Stimulated activated CD4-positive, alpha-beta T cell treated with anti-CD3 and anti-CD28 coated beads, Interleukin-2, amount 100 ng/mL, for 4 hours (primary cell): ENCODE measurements around the gene ERCC1.
"Not testable (repeated sequence)": the region's sequence is repeated elsewhere in the genome, so short reads cannot be mapped to it uniquely, and the experiment has no call there.

ENCODE experiments used
- DNase-seq: peaks from one replicate; pipeline ENCODE4 v3.0.0-alpha.2; 2020; ENCODE audit warnings: low read depth

Gene ERCC1

GRCh38 chr19:45455707-45456499, 32.2 kb upstream of the ERCC1 start:
- no peak for DNase-seq

DNA sequence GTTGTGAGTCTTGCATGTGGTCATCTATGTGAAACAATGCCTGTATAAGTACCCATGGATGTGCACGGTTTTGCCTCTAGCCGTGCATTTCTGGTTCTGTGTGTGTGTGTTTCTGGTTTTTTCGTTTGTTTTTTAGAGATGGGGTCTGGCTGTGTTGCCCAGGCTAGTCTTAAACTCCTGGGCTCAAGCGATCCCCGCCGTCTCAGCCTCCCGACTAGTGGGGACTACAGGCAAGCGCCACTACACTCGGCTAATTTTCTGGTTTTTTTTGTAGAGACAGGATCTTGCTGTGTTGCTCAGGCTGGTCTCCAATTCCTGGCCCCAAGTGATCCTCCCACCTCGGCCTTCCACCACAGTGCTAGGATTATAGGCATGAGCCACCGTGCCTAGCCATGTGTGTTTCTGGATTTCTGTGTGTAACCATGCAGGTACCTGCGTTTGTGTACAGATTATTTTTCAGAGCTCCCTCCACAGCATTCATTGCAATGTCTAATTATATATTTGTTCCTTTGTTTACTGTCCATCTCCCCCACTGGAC, 28.2 kb upstream of the ERCC1 start:
- DNase-seq: no peak

DNA sequence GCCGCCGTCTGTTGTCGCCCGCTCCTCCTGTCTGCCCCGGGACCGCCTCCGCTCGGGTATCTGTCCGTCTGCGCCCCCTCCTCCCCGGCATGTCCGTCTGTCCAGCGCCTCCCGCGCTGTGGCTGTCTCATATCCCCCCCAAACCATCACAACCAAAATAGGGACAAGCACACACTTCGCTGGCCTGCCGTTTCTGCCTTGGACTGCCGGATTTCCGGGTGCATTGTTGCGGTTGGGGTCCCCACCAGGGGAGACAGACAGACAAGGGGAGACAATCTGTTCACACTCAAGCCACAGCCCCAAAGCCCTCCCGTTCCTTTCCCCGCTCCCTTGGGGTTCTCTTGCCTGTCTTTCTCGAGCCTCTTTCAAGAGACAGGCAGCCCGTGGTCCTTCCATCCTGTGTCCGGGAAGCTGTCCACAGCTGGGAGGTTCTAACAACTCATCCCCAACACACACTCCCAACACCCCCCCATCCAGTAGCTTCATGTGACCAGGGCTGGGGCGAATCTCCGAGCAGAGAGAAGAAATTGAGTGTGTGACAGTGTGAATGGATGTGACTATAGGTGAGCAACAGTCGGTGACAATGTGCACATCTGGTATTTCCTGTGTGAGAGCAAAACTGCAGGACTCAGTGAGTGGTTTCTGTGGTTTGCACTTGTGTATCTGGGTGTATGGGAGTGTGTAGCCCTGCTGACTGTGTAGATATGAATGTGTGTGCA, 27.6 kb upstream of the ERCC1 start:
- DNase-seq: no peak

DNA sequence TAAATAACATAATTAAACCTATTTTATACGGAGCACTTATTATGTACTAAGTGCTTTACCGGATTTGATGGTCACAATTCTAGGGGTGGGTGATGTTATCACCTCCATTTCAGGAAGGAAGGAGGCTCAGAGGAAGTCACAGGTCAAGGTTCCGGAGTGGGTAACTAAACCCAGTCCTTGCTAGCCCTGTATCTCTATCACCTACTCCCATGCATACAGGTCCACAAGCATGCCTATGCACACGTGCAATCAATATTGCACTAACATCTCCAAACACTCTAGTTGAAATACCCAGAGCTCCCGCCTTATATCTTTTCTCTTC, 26.3 kb upstream of the ERCC1 start:
- DNase-seq: no peak

DNA sequence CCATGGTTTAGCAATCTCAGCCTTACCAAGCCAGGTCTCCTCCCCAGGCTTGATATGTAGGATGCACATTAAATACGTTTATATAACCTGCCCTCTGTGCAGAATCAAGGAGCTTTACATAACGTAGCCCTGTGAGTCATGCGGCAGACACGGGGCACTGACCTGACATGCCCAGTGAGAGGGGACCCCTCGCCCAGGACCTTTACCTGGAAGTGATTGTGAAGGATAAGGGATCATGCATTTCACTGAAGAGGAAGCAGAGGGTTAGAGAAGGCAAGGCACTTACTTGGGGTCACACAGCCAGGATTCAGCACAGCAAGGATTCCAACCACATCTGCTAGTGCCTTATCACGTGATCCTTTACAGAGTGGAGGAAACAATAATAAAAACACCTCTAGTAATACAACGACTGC, 25.2 kb upstream of the ERCC1 start:
- no peak for DNase-seq

- DNase-seq: no peak
These were observed 24.7 kb upstream of the ERCC1 start for GRCh38 chr19:45448425-45448756.

GRCh38 chr19:45446944-45447343, 23.2 kb upstream of the ERCC1 start:
- no peak for DNase-seq

- DNase-seq: no peak
These were observed 22.6 kb upstream of the ERCC1 start for GRCh38 chr19:45446295-45446694.

GRCh38 chr19:45445139-45445538, 21.4 kb upstream of the ERCC1 start:
- no peak for DNase-seq

GRCh38 chr19:45444318-45445041, 20.8 kb upstream of the ERCC1 start:
- DNase-seq: peak; percentile 65

GRCh38 chr19:45443462-45444317, 20.0 kb upstream of the ERCC1 start:
- DNase-seq: no peak

GRCh38 chr19:45442778-45443461, 19.2 kb upstream of the ERCC1 start:
- DNase-seq: no peak

- no peak for DNase-seq
These were observed 18.7 kb upstream of the ERCC1 start for GRCh38 chr19:45442408-45442777.

DNA sequence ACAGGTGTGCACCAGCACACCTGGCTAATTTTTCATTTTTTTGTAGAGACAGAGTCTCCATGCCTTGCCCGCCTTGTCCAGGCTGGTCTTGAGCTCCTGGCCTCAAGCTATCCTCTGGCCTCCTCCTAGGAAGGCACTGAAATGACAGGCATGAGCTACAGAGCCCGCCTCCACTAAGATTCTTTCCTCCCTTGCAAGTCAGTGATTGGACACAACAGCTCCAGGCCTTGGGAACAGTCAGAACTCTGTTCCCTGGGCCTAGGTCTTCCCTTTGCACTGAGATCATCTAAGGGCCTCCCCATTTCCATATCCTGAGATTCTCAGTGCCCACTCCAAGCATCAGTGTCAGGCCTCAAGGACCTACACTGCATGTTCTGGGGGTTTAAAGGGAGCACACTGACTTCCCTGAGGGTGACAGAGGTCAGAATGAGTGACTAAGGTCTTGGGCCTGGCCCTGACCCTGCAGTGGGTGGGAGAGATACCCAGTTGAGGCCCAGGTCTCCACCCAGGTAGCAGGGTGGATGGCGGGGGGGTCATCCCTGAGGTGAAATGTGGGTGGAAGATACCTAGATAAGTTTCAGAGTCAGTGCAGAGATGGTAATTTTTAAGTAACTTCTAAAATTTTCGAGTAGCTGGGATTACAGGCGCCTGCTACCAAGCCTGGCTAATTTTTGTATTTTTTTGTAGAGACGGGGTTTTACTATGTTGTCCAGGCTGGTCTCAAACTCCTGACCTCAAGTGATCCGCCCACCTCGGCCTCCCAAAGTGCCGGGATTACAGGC, 17.3 kb upstream of the ERCC1 start:
- DNase-seq: no peak

DNA sequence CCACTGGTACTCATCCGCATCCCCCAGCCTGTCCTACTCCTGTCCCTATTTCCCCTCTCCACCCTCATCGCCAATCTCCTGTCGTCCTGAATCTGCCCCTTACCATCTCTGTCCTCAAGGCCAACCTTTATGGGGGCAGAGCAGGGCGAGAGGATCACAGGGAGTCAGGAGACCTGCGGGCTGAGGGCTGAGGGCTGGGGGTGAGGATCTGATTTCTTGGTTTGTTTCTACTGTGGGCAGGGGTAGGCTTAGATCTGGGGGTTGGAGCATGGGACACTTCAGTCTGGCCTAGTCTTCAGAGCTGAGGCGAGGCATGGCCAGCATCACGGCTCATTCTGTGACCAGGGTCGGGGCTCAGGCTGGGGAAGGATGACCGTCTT, 16.5 kb upstream of the ERCC1 start:
- no peak for DNase-seq

GRCh38 chr19:45439569-45440258, 16.0 kb upstream of the ERCC1 start:
- DNase-seq: peak; percentile 73

- DNase-seq: no peak
These were observed 15.5 kb upstream of the ERCC1 start for GRCh38 chr19:45439190-45439568.

- no peak for DNase-seq
These were observed 13.6 kb upstream of the ERCC1 start for GRCh38 chr19:45437328-45437727.

- not testable (repeated sequence) for DNase-seq
These were observed 8.8 kb upstream of the ERCC1 start for GRCh38 chr19:45432543-45432942.

DNA sequence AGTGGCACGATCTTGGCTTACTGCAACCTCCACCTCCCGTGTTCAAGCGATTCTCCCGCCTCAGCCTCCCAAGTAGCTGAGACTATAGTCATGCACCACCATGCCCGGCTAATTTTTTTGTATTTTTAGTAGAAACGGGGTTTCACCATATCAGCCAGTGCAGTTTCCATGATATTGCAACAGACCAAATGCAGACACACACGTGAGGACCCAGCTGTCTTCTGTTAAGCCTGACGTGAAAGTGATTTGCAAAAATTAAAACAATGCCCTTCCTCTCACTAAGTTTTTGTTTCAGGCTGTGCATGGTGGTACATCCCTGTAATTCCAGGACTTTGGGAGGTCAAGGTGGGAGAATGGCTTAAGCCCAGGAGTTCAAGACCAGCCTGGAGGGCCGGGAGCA, 7.3 kb upstream of the ERCC1 start:
- DNase-seq: not testable (repeated sequence)
